GM21619 (cell line): Measurements from ENCODE around the gene WNT5A.

ENCODE experiments used
- ATAC-seq: cut with Tn5 transposase; IDR thresholded peaks from one replicate; pipeline ENCODE4 v1.9.1; 2021; ENCODE audit not compliant: unreplicated experiment

WNT5A gene

GRCh38 chr3:55452886-55453285, 34.2 kb downstream of the WNT5A start:
- ATAC-seq: no peak

GRCh38 chr3:55449527-55449926, 37.6 kb downstream of the WNT5A start:
- ATAC-seq: no peak

GRCh38 chr3:55446850-55447249, 40.3 kb downstream of the WNT5A start:
- no peak for ATAC-seq

- ATAC-seq: no peak
Observed at GRCh38 chr3:55445551-55445950, 41.6 kb downstream of the WNT5A start.

- ATAC-seq: no peak
Observed at GRCh38 chr3:55443346-55443745, 43.8 kb downstream of the WNT5A start.

- no peak for ATAC-seq
Observed at GRCh38 chr3:55442861-55443260, 44.2 kb downstream of the WNT5A start.

- no peak for ATAC-seq
Observed at GRCh38 chr3:55441499-55441898, 45.6 kb downstream of the WNT5A start.

GRCh38 chr3:55440104-55440708, 46.9 kb downstream of the WNT5A start:
- no peak for ATAC-seq

GRCh38 chr3:55439657-55440056, 47.4 kb downstream of the WNT5A start:
- no peak for ATAC-seq

- no peak for ATAC-seq
Observed at GRCh38 chr3:55436644-55437043, 50.5 kb downstream of the WNT5A start.

- no peak for ATAC-seq
Observed at GRCh38 chr3:55435491-55435890, 51.6 kb downstream of the WNT5A start.

GRCh38 chr3:55434789-55435188, 52.3 kb downstream of the WNT5A start:
- peak; percentile 56 for ATAC-seq

- ATAC-seq: no peak
Observed at GRCh38 chr3:55431041-55431440, 56.1 kb downstream of the WNT5A start.

- no peak for ATAC-seq
Observed at GRCh38 chr3:55427739-55428138, 59.4 kb downstream of the WNT5A start.

GRCh38 chr3:55426486-55426885, 60.6 kb downstream of the WNT5A start:
- no peak for ATAC-seq

GRCh38 chr3:55423782-55424181, 63.3 kb downstream of the WNT5A start:
- no peak for ATAC-seq

- no peak for ATAC-seq
Observed at GRCh38 chr3:55417211-55417610, 69.9 kb downstream of the WNT5A start.

GRCh38 chr3:55416331-55416821, 70.7 kb downstream of the WNT5A start:
- no peak for ATAC-seq
